SU-DHL-6 (cell line): ENCODE measurements around the gene PIGT.

ENCODE experiments used
- EZH2phosphoT487 ChIP-seq: fragments of 200-600 bp; sonication (generic), shearing (Covaris generic); conservative IDR thresholded peaks from 2 replicates; pipeline ENCODE4 v1.6.1; 2018; ENCODE audit warnings: mild to moderate bottlenecking, antibody characterized with exemption, low read length, moderate library complexity, mixed read lengths
- TF ChIP-seq, protein P1 (sequence below): fragments of 200-600 bp; sonication (generic); IDR thresholded peaks from one replicate; pipeline ENCODE4 v1.5.1; 2017; ENCODE audit warnings: antibody characterized with exemption, mild to moderate bottlenecking, low read length, moderate library complexity; ENCODE audit not compliant: insufficient read depth, poor library complexity, severe bottlenecking

DNA sequence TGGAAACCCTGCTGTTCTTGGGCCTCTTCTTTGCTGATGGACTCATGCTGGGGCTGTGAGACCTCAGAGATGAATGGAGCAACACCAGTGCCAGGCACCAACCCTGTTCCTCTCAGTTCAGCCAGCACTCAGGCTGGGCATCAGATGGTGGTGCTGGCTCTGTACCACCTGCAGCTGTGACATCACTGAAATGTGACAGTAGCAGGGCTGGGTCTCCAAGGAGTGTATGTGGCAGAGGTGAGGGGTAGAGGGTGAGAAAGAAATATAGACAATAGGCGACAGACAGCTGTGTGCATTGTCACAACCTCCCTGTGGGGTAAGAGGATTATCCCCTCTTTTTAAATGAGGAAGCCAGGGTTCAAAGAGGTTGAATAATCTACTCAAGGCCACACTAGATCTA is 37.8 kb upstream of the PIGT start, which contains the start of gene TP53TG5:
- TF ChIP-seq, protein P1, sequence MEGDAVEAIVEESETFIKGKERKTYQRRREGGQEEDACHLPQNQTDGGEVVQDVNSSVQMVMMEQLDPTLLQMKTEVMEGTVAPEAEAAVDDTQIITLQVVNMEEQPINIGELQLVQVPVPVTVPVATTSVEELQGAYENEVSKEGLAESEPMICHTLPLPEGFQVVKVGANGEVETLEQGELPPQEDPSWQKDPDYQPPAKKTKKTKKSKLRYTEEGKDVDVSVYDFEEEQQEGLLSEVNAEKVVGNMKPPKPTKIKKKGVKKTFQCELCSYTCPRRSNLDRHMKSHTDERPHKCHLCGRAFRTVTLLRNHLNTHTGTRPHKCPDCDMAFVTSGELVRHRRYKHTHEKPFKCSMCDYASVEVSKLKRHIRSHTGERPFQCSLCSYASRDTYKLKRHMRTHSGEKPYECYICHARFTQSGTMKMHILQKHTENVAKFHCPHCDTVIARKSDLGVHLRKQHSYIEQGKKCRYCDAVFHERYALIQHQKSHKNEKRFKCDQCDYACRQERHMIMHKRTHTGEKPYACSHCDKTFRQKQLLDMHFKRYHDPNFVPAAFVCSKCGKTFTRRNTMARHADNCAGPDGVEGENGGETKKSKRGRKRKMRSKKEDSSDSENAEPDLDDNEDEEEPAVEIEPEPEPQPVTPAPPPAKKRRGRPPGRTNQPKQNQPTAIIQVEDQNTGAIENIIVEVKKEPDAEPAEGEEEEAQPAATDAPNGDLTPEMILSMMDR: no peak
- no peak for TF ChIP-seq EZH2phosphoT487
